WERI-Rb-1 (cell line): ENCODE results near the gene UBQLNL.

Experiments
- DNase-seq: peaks from one replicate; pipeline ENCODE4 v3.0.0-alpha.2; 2020
- H3K27ac ChIP-seq: fragments of 250-450 bp; sonication (Bioruptor Pico); 2 replicates; pipeline ENCODE4 v1.5.1; 2020; ENCODE audit warnings: mild to moderate bottlenecking, moderate library complexity
- H3K27me3 ChIP-seq: fragments of 250-450 bp; sonication (Bioruptor Pico); 2 replicates; pipeline ENCODE4 v1.5.1; 2021; ENCODE audit warnings: mild to moderate bottlenecking, low read depth, moderate library complexity; ENCODE audit not compliant: insufficient read depth, severe bottlenecking
- H3K36me3 ChIP-seq: fragments of 250-450 bp; sonication (Bioruptor Pico); 2 replicates; pipeline ENCODE4 v1.5.1; 2020; ENCODE audit warnings: mild to moderate bottlenecking, moderate library complexity
- H3K4me3 ChIP-seq: 2 replicates; pipeline ENCODE4 v1.5.1; 2011; ENCODE audit warnings: low read depth, mild to moderate bottlenecking, control low read depth, low read length
- H3K9me3 ChIP-seq: fragments of 250-450 bp; sonication (Bioruptor Pico); 2 replicates; pipeline ENCODE4 v1.5.1; 2021; ENCODE audit warnings: mild to moderate bottlenecking, moderate library complexity; ENCODE audit not compliant: severe bottlenecking
- CTCF ChIP-seq: IDR thresholded peaks from 2 replicates; pipeline ENCODE4 v1.5.1; 2011; ENCODE audit warnings: low read depth, mild to moderate bottlenecking, control low read depth, inconsistent platforms, low read length

The UBQLNL gene

GRCh38 chr11:5476186-5476819, 40.2 kb downstream of the UBQLNL start:
- DNase-seq: peak; percentile 54
- Histone ChIP-seq H3K4me3 (no peak overlapping the region), H3K9me3 (no peaks in the 10 kb centered on the region), H3K27ac (no peak overlapping the region), H3K27me3 (no peaks in the 10 kb centered on the region), H3K36me3 (no peaks in the 10 kb centered on the region)
- peak; percentile 76 for TF ChIP-seq CTCF

- Histone ChIP-seq H3K27ac (no peak overlapping the region), H3K9me3 (no peaks in the 10 kb centered on the region), H3K4me3 (no peak overlapping the region), H3K27me3 (no peaks in the 10 kb centered on the region), H3K36me3 (no peaks in the 10 kb centered on the region)
- DNase-seq: no peak
- TF ChIP-seq CTCF: no peak
These were observed 42.6 kb downstream of the UBQLNL start for GRCh38 chr11:5473921-5474320.

GRCh38 chr11:5467527-5467926, 49.0 kb downstream of the UBQLNL start:
- DNase-seq: no peak
- Histone ChIP-seq H3K36me3 (no peaks in the 10 kb centered on the region), H3K9me3 (no peaks in the 10 kb centered on the region), H3K4me3 (no peak overlapping the region), H3K27me3 (no peaks in the 10 kb centered on the region), H3K27ac (no peak overlapping the region)
- TF ChIP-seq CTCF: no peak
